Adrenal gland (tissue), 12 donors: ENCODE measurements around the gene DDX28. TPM values are rescaled to one million over a fixed set of nuclear protein-coding genes. Genes with fewer than 3 reads are reported as not detected.
A peak's percentile ranks its signal among the peaks of the same experiment; 100 is the strongest.

ENCODE experiments used
- DNase-seq, 7 donors: peaks; one replicate each; pipeline ENCODE4 v3.0.0-alpha.2; 2019 to 2020
- H3K27ac ChIP-seq, 5 donors: fragments of 200-600 bp; sonication (generic) in 4 of 5; 1 replicate in 3 of 5; 2 replicates in 2 of 5; pipeline versions ENCODE4 v1.5.1 to v1.8.0; 2016 to 2020; ENCODE audit warnings: mild to moderate bottlenecking in 1 of 5
- H3K27me3 ChIP-seq: fragments of 200-600 bp; 2 replicates; pipeline ENCODE4 v1.8.0; 2021
- H3K36me3 ChIP-seq, 2 donors: fragments of 200-600 bp; replicated peaks in 1 of 2; 1 replicate in 1 of 2; 2 replicates in 1 of 2; pipeline versions ENCODE4 v1.5.1 to v1.8.0; 2018 to 2022
- H3K4me1 ChIP-seq, 2 donors: fragments of 200-600 bp; replicated peaks in 1 of 2; 1 replicate in 1 of 2; 2 replicates in 1 of 2; pipeline versions ENCODE4 v1.5.1 to v1.8.0; 2018 to 2021
- H3K4me3 ChIP-seq, 4 donors: fragments of 200-600 bp; sonication (generic) in 3 of 4; one replicate each; pipeline ENCODE4 v1.5.1; 2016 to 2018
- H3K9me3 ChIP-seq, 3 donors: fragments of 200-600 bp; sonication (generic) in 1 of 3; replicated peaks in 1 of 3; 1 replicate in 2 of 3; 2 replicates in 1 of 3; pipeline versions ENCODE4 v1.5.1 to v1.8.0; 2016 to 2021
- CTCF ChIP-seq, 6 experiments: fragments of 450-650 bp in 4 of 6; fragments of 200-600 bp in 2 of 6; sonication (generic) in 1 of 6; IDR thresholded peaks; 1 replicate in 5 of 6; 2 replicates in 1 of 6; pipeline versions ENCODE4 v1.5.1 to v1.8.0; 2016 to 2021; ENCODE audit warnings: antibody characterized with exemption in 6 of 6, mild to moderate bottlenecking in 2 of 6, moderate library complexity in 1 of 6
- POLR2A ChIP-seq, 2 donors: fragments of 450-650 bp; IDR thresholded peaks; one replicate each; pipeline ENCODE4 v1.6.1; 2017; ENCODE audit warnings: antibody characterized with exemption in 2 of 2, mild to moderate bottlenecking in 2 of 2, moderate library complexity in 1 of 2
- WGBS, 4 donors: extraction: QIAGEN DNeasy Blood & Tissue Kit in 2 of 4; methylation state at CpG; one replicate each; pipeline versions ENCODE4 v1.1.5 to v1.1.7; 2013 to 2017; 5-methylcytosine and 5-hydroxymethylcytosine counted together
- intact Hi-C, 2 donors: fragments of 100-400 bp; cut with DNase I; formaldehyde crosslinking; loops; one replicate each; pipeline versions ENCODE4 v1.14.1 to v1.15.0; 2022 to 2023
- polyA plus RNA-seq, 3 donors: library from polyadenylated mRNA; stranded (reverse); fragments of 200-250 nt in 2 of 3; fragments of 350-450 nt in 1 of 3; fragmentation: Illumina TruSeq in 1 of 3; extraction: RNeasy Lipid Tissue Mini Kit (QIAGEN cat#74804) in 1 of 3; gene quantifications; one replicate each; pipeline ENCODE4 v1.2.3, GENCODE V29; 2013 to 2014
- total RNA-seq, 9 donors: library from RNA; depleted of rRNA in 4 of 9; stranded (reverse); fragments of >200 nt in 4 of 9; fragments of 120-200 nt in 1 of 9; fragmentation: NEBNext Ultra II Directional in 1 of 9; extraction: Animal tissue kit (Norgen Biotek cat#: 25700) in 1 of 9; gene quantifications; one replicate each; pipeline versions ENCODE4 v1.1.0 to v1.2.4, GENCODE V29; 2013 to 2023
- donor health status: healthy with polysubstance abuse.
- donor health status: Bipolar disorder and iron deficiency.
- donor health status: DM: yes; HTN: yes; CAD: no.
- donor health status: DM: no; HTN: no; CAD: no.
- donor health status: DM: no; HTN: no; CAD: no.
- donor health status: DM: yes; HTN: yes; CAD: no.

Gene DDX28
- total and polyA plus RNA-seq, 12 donors = 6.4 to 18.4 (median 12.5) TPM

GRCh38 chr16:68066763-68067162, 43.7 kb upstream of the DDX28 start:
- H3K4me3 ChIP-seq = no peak overlapping the region
- DNase-seq = no peak
- TF ChIP-seq CTCF (IDR thresholded peaks at IDR 0.05) = no peak
- TF ChIP-seq POLR2A (IDR thresholded peaks at IDR 0.05) = no peak
- peaks cover 6 to 37% of the 10 kb centered on the region in 2 donors for H3K4me1 ChIP-seq
- no peaks in the 10 kb centered on the region for H3K27me3 ChIP-seq
- no peaks in the 10 kb centered on the region for H3K9me3 ChIP-seq
- intact Hi-C loops = no loop called here
- peak overlapping the region in 1 of 5 donors; percentile 62 for H3K27ac ChIP-seq
- peaks cover 0 to 7% of the 10 kb centered on the region in 2 donors for H3K36me3 ChIP-seq
- WGBS, 4 donors = 27 to 71% (median 46%) methylated on average over 1 of the region's 1 CpG

DNA sequence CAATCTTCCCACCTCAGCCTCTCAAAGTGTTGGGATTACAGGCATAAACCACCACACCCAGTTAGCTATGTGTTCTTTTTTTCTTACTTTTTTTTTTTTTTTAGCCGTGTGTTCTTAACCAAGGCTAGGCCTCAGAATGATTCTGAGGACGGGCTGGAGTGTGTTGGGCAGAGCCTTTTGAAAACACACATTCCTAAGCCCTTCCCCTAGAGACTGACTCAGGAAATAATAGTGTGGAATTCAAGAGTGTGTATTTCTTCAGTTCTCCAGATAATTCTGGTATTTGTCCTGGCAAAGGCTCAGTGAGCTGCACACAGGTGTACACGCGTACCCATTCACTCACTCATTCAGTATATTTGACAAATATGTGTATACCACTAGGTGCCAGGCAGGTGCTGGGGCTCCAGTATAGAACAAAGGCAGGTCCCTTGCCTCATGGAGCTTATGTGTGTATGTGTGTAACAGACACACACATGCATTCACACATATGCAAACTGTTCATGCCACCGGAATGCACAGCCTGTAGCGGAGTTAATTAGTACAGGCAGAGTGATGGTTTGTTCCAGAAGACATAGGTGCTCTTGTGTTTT, 42.8 kb upstream of the DDX28 start:
- intact Hi-C loops = no loop called here
- 66 to 71% (median 68%) methylated on average over 6 of the region's 6 CpGs for WGBS, 4 donors

DNA sequence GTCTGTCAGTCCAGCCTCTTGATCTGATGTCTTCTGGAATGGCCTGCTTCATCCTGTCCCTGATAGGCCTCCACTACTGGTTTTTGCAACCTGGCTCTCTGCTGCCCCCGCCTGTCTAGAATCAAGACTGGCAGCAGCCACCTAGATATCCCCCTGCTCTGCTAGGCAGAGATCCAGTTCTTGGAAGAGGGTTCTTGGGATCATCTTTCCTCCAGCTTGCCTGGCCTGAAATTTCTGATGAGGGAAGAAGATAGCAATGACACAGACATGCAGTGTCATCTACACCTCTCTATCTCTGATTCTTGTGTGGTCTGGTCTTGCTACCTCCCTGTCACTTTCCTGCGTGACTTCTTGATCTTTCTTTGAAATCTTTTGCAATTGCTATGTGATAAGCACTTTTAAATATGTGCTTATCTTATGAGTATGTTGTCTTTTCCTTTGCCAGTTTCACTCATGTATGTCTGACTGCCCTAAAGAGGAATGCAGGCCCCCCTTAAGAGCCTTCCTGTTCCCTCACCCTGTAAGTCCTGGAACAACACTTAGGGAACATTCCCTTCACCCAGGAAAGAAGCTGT, 41.8 kb upstream of the DDX28 start:
- peak; percentile 61 to 85 (median 80) for DNase-seq
- H3K9me3 ChIP-seq = no peaks in the 10 kb centered on the region
- peaks cover 0 to 8% of the 10 kb centered on the region in 2 donors for H3K36me3 ChIP-seq
- intact Hi-C loops = no loop called here
- H3K4me3 ChIP-seq = no peak overlapping the region
- H3K27me3 ChIP-seq = no peaks in the 10 kb centered on the region
- peaks cover 5 to 22% of the 10 kb centered on the region in 2 donors for H3K4me1 ChIP-seq
- 26 to 55% (median 44%) methylated on average over 2 of the region's 2 CpGs for WGBS, 4 donors
- peak overlapping the region in 2 of 5 donors; percentile 39 to 76 for H3K27ac ChIP-seq
- peak; percentile 64 to 79 (median 76) for TF ChIP-seq CTCF (IDR thresholded peaks at IDR 0.05)
- TF ChIP-seq POLR2A (IDR thresholded peaks at IDR 0.05) = no peak

More for the DNA sequence above, 42.8 kb upstream of the DDX28 start:
- Histone ChIP-seq H3K4me1 (peaks cover 5 to 31% of the 10 kb centered on the region in 2 donors), H3K27me3 (no peaks in the 10 kb centered on the region), H3K4me3 (no peak overlapping the region), H3K9me3 (no peaks in the 10 kb centered on the region), H3K27ac (peak overlapping the region in 2 of 5 donors; percentile 39 to 76), H3K36me3 (peaks cover 0 to 10% of the 10 kb centered on the region in 2 donors)
- no peak for DNase-seq
- no peak for TF ChIP-seq CTCF (IDR thresholded peaks at IDR 0.05)
- TF ChIP-seq POLR2A (IDR thresholded peaks at IDR 0.05) = no peak

DNA sequence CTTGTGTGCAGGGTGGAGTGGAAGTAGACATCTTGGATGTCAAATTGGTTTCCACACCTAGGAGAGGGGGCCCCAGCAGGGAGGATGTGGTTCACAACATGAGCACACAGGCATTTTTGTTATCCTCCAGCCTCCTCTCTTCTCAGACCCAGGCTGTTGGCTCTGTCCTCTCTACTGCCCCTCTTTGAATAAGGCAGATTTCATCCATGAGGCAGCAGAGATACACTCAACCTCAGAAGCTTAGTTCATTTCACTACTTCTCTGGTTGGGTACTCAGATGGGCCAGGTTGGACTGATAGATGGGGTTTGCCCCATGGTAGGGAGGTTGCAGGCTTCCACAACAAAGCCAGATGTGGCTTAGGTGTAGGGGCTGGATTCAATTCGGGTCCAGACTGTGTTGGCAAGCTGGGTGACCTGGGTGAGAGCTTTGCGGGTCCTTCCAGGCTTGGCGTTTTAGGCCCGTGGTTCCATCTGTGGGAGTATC, 39.9 kb upstream of the DDX28 start:
- Histone ChIP-seq H3K4me1 (peaks cover 0 to 11% of the 10 kb centered on the region in 2 donors), H3K36me3 (peaks cover 0 to 8% of the 10 kb centered on the region in 2 donors), H3K4me3 (no peak overlapping the region), H3K27ac (no peak overlapping the region), H3K27me3 (no peaks in the 10 kb centered on the region), H3K9me3 (no peaks in the 10 kb centered on the region)
- TF ChIP-seq POLR2A (IDR thresholded peaks at IDR 0.05) (no peak), CTCF (IDR thresholded peaks at IDR 0.05) (no peak)
- intact Hi-C loops = no loop called here
- peak in 1 of 7 donors; percentile 29 for DNase-seq
- WGBS, 4 donors = 90 to 96% (median 93%) methylated on average over 4 of the region's 4 CpGs
